Inferior parietal cortex (tissue), 1 donor: ENCODE measurements around the gene SPRYD3.
A peak's percentile ranks its signal among the peaks of the same experiment; 100 is the strongest.
"Not testable (repeated sequence)": the region's sequence is repeated elsewhere in the genome, so short reads cannot be mapped to it uniquely, and the experiment has no call there.

ENCODE experiments used
- DNase-seq: peaks from one replicate; pipeline ENCODE4 v3.0.0-alpha.2; 2016; ENCODE audit errors: extremely low spot score

Gene SPRYD3

DNA sequence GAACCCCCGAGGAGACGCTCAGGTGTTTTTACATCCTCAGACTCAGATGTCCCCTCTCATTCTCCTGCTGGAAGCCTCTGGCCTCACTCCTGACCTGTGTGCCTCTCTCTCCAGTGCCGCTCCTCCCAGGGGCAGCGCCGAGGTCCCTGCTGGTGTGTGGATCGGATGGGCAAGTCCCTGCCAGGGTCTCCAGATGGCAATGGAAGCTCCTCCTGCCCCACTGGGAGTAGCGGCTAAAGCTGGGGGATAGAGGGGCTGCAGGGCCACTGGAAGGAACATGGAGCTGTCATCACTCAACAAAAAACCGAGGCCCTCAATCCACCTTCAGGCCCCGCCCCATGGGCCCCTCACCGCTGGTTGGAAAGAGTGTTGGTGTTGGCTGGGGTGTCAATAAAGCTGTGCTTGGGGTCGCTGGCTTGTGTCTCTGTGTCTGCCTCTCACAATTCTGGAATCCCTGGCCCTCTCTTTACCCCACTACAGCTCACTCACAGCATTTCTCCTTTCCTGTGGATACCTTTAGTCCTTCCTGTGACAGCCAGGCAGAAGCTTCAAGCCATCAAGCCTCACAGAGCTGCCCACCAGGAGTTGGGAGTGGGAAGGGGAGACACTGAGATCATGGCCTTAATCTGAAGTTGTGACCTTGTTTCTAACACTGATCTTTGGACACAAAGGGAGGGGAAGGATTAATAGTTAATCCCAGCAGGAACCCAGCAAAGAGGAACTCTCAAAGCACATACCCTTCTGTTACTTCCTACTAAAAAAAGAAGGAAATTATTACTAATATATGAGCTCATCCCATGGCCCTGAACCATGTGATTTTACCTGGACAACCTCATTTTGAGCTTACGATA is 23.0 kb upstream of the SPRYD3 start:
- DNase-seq = no peak

DNA sequence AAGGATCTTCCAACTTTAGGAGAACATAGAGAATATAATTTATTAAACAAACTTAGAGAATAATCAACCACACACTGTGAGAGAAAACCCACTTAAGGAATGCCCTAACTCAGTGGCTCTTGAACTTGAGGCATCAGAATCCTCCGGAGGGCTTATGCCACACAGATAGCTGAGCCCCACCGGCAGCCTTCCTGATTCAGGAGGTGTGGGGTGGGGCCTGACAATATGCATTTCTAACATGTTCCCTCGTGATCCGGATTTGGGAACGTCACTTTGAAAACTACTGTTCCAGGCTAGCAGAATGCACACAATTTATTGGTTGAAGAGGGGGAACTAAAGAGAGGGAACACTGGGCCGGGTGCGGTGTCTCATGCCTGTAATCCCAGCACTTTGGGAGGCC is 22.1 kb upstream of the SPRYD3 start:
- DNase-seq = no peak

DNA sequence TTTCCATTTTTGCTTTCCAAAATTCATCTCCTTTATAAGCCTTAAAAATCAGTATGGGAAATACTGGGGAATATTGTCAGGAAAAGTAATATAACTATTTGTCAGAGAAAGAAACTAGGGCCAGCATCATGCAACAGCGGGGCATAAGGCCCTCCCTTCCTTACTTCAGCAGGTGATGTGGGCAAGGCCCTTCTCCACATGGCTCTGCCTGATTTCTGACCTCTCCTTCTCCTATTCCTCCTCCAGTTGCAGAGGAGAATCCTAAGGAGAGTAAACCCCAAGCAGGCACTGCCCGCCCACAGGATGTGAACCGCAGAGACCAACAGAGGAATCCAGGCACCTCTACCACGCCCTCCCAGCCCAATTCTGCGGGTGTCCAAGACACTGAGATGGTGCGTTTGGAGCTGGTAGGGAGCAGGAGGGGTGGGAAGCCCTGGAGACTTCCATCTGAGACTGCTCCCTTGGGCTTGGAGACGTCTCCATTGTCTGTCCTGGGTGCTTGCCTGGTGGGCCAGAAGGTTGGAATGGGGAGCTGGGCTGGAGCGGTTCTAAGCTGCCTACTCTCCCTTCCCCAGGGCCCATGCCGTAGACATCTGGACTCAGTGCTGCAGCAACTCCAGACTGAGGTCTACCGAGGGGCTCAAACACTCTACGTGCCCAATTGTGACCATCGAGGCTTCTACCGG is 21.4 kb upstream of the SPRYD3 start:
- no peak for DNase-seq

DNA sequence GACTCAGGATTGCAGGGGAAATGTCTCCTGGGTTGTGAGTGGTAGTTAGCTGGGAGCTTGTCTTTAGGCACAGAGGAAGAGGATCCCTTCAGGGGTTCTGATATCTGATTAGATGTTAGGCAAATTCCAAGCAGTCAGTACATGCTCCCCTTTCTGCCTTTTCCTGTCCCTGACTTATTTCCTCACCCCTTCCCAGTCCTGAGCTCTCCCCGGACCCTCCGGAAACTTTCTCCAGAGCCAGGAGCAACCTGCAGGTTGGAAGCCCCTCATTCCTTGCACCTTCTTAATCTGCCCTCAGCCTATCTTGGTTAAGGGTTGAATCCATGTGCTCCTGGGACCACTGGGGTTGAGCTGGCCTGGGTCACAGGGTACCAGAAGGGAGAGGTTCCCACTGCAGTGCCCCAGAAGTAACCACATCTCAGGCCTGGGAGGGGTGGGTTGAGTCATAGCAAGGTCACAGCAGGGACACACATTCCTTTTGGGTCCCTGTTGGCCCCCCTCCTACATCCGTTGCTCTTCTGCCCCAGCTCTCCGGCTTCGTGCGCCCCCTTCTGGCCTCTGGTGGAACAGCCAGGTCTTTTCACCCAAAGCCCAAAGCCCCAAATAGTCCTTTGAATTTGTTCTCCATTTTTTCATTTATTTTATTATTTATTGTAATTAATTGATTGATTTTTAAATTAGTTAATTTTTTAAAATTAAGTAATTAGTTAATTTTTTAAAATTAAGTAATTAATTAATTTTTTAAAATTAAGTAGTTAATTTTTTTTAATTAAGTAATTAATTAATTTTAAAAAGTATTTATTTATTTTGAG is 20.1 kb upstream of the SPRYD3 start:
- peak; percentile 90 for DNase-seq

DNA sequence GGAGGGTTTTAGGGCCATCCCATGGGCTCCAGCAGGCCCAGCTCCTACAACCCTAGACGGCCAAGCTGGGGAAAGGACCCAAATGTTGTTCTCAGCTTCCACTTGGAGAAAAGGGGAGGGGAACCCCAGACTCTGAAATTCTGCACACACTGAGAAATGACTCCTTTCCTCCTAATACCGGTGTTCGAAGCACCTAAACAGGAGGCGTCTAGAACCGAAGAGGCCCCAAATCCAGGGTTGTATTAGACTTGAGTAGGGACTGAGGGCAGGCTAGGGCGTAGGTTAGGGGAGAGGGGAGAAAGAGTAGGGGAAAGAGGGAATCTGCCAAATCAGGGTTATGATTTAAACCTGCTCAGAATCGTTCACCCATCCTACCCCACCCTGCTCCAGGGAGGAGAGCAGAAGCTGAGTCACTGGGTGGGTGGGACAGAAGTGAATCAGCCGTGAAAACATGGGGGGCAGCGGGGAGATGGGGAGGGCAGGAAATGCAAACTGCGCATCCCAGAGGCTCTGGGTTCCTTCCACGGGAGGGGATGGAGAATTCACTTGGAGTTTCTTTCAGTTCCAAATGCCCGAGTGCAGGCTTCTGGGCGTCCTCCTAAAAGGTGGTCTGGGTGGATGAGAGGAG is 19.3 kb upstream of the SPRYD3 start:
- no peak for DNase-seq

DNA sequence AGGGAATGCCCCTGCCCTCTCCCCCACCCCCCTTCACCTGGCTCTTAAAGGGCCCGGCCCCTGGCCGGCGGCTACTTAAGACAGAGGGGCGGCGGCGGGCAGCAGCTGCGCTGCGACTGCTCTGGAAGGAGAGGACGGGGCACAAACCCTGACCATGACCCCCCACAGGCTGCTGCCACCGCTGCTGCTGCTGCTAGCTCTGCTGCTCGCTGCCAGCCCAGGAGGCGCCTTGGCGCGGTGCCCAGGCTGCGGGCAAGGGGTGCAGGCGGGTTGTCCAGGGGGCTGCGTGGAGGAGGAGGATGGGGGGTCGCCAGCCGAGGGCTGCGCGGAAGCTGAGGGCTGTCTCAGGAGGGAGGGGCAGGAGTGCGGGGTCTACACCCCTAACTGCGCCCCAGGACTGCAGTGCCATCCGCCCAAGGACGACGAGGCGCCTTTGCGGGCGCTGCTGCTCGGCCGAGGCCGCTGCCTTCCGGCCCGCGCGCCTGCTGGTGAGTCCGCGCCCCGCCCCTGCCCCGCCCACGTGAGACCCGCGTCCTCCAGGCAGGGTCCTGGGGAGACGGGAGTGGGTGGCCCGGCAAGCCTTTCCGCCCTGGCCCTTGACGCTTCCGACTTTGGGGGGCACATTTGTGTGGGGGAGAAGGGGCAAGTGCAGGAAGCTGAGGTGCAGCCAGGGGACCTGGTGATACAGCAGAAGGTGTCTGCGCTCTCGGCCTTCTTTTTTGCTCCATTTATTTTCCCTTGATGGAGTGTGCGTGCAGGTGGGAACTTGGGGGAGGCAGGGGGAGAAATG is 18.6 kb upstream of the SPRYD3 start, which contains the start of gene IGFBP6:
TSS of gene IGFBP6 (plus strand) at position 104 of the 790 bp plus-strand sequence. CDS start at position 155, 51 bp downstream.
- DNase-seq = no peak

DNA sequence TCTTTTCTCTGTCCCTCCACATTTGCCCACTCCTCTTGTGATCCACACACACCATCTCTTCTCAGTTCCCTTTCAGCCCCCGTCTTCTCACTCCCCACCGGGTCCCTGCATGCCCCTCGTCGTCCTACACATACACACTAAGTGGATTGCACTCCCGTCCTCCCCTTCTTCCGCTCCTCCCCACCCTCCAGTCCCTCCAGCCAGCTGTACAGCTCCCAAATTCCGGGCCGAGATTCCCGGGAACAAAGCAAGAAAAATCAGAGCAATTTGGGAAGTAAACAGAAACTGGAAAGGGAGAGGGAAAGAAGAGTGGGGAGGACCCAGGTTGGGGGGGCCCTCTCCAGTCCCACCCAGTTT is 18.0 kb upstream of the SPRYD3 start:
- DNase-seq = no peak

DNA sequence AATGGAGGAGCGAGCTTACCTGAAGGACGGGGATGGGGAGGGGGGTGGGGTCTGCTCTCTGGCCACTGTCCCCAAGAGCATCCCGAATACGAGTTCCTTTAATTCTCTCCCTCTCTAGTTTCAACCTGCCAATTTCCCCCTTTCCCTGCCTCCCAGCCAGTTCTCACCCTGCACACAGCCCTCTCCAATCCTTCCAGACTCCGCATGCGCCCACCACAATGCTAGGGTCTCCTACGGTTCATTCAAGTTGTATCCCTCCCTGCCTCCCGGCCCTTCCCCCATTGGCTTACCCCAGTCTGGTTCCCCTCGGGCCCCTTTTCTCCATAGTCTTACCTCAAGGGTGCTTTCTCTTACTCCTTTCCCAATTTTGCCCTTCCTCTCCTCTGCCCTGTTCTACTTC is 17.6 kb upstream of the SPRYD3 start:
- no peak for DNase-seq

DNA sequence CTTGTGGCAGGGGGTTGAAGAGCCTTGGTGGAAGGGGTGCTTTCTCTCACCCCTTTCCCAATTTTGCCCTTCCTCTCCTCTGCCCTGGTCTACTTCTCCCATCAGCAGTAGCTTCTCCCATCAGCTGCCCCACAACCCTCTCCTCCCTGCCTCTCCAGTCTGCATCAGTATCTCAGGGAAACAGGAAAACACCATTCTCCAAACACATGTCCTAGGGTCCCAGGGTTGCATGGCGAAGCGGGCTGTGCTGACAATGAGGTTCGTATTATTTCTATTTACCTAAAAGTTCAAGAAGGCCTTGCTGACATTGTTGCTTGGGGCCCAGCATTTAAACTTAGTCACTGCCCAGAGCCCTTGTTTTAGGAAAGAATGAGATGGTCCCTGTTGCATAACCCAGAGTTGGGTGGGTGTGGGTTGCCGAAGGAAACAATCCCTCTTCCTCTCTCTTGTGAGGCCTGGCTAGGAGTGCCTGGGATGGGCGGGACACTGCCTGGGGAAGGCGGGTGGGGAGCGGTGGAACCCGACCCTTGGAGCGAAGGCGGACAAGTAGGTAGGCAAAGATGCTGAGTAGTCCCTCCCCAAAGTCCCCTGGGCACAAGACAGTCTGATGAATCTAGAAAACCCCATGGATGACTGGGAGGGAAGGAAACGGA is 17.0 kb upstream of the SPRYD3 start:
- no peak for DNase-seq

DNA sequence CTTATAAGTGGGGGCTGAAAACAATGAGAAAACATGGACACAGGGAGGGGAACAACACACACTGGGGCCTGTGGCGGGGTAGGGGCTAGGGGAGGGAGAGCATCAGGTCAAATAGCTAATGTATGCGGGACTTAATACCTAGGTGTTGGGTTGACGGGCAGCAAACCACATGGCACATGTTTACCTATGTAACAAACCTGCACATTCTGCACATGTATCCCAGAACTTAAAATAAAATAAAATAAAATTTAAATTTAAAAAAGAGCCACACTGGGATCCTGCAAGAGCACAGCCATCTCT is 16.4 kb upstream of the SPRYD3 start:
- DNase-seq = not testable (repeated sequence)

DNA sequence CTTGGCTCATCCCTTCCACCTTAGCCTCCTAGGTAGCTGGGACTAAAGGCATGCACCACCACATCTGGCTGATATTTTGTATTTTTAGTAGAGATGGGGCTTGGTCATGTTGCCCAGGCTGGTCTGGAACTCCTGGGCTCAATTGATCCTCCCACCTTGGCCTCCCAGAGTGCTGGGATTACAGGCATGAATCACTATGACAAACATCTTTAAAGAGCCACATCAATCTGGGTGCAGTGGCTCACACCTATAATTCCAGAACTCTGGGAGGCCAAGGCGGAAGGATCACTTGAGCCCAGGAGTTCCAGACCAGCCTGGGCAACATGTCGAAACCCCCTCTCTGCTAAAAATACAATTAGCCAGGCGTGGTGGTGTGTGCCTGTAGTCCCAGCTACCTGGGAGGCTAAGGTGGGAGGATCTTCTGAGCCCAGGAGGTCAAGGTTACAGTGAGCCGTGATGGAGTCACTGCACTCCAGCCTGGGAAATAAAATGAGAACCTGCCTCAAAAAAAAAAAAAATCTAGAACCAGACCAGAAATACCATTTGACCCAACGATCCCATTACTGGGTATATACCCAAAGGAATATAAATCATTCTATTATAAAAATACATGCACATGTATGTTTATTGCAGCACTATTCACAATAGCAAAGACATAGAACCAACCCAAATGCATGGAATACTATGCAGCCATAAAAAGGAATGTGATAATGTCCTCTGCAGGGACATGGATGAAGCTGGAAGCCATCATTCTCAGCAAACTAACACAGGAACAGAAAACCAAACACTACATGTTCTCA is 15.8 kb upstream of the SPRYD3 start:
- not testable (repeated sequence) for DNase-seq

DNA sequence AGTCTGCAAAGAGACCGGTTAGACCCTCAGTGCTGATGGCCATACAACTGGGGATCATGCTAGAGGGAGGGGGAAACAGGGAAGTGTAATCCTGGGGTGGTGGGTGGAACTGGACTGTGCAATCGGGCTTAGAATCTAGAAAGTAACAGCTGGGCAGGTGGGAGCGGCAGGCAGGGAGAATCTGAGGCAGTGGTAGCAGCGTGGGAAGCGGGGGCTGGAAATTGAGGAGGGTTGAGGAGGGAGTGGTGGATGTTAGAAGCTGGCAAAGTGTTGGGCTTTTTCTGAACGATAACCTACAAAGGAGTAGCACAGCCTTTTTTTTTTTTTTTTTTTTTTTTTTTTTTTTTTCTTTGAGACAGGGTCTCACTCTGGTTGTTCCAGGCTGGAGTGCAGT is 15.2 kb upstream of the SPRYD3 start:
- DNase-seq = no peak

DNA sequence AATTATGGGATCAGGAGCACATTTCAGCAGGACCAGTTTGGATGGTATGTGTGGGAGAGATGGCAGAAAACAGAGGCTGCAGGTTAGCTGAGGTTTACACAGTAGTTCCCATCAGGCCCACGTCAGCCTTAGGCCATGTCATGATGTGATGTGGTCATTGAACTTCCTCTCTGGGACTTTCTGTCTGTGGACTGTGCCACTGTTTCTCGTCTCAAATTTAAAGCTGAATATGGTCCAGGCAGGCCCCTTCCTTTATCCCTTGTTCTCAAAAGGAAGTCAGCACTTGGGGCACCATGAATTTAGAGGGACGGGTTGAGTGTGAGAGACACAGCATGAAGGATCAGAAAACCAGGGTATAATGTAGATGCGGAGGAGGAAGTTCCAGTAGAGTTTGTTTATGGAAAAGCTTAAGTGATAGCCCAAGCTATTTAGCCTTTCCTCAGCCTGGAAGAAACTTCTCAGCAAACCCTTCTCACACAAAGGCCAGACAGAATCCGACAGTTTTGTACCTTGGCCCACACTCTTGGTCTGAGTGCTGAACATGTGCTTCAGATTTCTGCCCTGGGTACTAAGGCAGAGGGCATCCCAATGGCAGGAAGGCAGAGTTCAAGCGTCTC is 14.7 kb upstream of the SPRYD3 start:
- no peak for DNase-seq

DNA sequence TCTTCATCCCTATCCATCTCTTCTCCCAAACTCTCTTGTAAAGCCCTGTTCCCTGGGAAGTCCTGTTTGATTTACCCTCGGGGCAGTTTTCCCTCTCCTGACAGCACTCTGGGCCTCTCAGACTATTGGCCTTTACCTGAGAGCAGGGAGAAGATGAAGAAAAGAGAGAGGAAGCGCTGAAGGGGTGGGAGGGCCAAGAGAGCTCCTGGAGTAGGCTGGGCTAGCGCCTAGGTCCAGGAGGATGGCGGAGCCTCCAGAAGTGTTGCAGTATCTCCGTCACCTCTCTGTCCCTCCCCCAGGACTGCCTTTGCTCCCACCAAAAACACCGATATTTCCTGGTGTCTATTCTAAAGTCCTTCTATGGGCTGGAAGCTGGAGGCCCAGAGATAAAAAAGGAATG is 12.6 kb upstream of the SPRYD3 start:
- DNase-seq = no peak

DNA sequence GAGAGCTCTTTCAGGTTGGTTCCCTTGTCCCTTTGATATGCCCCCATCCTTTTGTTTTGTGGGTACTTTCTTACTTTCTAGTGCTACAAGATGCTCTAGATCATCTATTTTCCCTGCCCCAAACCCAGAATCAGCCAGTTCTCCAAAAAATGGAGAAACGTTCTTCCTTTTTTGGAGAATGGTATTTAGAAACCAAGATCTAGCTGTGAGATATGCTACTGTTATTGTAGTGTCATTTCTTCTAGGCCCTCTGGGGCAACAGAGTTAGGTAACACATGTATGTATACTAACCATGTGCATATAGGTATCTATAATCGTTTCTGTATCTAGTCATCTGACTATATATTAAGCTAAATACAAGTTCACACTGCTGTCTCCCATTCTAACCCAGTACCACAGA is 11.4 kb upstream of the SPRYD3 start:
- no peak for DNase-seq

DNA sequence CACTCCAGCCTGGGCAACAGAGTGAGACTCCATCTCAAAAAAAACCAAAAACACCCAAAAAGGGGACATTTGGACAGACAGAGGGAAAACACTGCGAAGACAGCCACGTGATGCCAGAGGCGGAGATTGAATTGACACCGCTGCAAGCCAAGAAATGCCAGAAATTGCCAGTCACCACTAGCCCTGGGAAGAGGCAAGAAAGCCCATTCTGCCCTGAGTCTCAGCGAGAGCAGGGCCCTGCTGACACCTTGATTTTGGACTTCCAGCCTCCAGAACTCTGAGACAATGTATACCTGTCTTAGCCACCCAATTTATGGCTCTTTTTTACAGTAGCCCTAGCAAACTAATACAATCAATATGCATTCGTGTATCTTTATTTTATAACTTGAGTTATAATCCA is 10.9 kb upstream of the SPRYD3 start:
- DNase-seq = no peak

DNA sequence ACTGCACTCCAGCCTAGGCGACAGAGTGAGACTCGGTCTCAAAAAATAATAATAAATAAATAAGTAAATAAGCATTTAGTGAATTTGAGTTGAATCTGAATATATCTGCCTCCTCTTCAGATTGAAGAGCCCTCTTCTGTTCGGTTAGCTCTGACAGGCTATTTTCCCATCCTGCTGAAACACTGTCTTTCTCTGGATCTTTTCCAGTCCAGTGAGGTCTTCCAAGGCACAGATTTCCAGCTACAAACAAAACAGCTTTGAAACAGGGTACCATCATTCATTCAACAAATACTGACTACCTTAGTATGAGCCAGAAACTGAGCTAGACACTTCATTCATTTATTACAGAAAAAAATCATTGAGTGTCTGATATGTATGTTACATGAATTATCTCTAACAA is 7.2 kb upstream of the SPRYD3 start:
- DNase-seq = no peak

DNA sequence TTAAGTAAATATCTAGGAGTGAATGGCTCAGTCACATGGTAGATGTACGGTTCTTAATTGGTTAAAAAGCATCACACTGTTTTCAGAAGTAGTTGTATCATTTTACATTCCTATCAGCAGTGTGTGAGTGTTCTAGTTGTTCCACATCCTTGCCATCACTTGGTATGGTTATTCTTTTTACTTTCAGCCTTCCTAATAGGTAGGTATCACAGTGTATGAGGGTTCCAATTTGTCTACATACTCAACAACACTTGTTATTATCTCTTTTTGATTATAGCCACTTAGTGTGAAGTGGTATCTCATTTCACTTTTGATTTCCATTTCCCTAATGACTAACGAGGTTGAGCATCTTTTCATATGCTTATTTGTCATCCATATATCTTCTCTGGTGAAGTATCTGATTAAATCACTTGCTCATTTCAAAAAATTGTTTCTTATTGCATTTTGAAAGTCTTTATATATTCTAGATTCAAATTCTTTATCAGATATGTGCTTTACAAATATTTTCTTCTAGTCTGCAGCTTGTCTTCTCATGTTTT is 3.5 kb upstream of the SPRYD3 start:
- DNase-seq = no peak
